HG03439 (cell line): ENCODE measurements around the gene TENT4A.
"Not testable (repeated sequence)": the region's sequence is repeated elsewhere in the genome, so short reads cannot be mapped to it uniquely, and the experiment has no call there.

Experiments
- ATAC-seq: cut with Tn5 transposase; IDR thresholded peaks from one replicate; pipeline ENCODE4 v1.9.1; 2021; ENCODE audit warnings: mild to moderate bottlenecking, moderate library complexity; ENCODE audit not compliant: unreplicated experiment

The TENT4A gene

DNA sequence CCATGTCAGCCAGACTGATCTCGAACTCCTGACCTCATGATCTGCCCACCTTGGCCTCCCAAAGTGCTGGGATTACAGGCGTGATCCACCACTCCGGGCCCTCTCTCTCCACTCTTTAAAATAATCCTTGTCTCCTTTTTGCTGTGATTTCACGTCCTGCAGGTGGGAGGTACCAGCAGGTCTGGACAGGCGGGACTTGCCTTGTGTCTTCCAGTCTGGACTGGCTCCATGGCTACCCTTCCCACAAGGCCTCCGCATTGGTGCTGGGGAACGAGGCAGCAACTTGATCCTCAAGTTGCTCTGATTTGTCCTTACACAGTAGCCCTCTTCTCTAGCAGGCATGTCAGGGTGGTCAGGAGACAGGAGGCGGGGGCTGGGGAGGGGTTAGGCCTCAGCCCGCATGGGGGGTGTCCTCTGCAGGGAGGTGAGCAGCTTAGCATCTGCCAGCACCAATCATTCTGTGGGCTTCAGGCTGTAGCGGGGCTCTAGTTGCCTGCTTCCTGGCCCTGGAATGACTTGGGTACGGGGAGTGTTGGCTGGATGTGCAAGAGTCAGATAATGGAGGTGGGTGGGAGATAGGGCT, 54.3 kb downstream of the TENT4A start:
- ATAC-seq, result no peak

DNA sequence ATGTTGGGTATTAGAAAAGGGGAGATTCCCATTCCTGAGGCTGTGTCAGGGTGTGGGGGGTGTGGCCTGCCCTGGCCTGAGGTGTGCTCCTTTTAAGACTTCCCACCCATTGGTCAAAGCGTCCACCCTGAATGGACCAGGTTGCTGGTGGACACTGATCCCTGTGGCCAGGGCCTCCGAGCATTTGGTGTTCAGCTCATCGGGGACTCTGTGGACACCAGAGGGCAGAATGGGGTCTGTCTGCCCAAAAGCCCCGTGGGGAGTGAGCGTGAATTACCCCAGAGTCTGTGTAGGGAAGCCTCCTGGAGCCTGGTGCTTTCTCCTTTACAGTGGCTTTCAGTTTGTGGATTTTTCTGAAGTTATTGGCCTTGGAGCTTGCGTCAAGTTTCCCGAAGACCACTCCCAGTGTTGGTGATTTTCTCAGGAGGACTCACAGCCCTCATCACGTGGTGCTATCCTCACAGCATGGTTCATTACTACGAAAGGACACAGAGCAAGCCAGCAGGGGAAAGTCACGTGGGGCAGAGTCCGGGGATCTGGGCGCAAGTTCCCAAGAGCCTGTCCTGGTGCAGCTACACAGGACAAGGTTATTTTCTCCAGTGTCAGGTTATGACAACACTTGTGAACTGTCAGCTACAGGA, 55.5 kb downstream of the TENT4A start:
- no peak for ATAC-seq

DNA sequence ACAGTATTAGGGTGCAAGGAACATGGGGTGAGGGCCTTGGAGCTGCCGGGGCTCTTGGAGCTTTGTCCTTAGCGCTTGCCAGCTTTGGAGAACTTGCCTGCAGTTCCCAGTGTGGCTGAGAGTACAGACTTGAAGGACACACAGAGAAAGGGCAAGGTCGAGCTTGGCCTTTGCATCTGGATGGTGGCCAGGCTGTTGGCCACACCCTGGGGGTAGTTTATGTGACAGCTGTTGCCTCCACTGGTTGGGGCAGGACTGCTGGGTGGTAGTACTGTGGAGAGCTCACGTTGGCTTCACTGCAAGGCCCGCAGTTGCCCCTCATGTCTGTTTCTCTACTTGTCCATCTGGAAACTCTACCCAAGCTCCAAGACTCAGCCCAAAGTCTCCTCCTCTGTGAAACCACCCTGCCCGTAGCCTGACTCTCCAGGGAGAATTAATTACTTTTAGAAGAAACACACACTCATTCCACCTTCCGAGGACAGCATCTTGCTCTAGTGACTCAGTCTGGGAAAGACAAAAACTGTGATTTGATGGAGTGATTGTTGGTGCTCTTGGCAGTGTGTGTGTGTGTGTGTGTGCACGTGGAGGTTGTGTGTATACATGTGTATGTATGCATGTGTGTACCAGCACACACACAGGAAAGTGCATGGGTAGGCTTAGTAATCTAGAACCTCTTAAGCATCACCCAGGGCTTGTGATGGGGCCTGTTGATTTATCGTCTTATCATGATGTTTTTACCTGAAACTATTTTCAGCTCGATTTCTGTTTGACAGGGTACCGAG, 57.8 kb downstream of the TENT4A start:
- ATAC-seq, result no peak

DNA sequence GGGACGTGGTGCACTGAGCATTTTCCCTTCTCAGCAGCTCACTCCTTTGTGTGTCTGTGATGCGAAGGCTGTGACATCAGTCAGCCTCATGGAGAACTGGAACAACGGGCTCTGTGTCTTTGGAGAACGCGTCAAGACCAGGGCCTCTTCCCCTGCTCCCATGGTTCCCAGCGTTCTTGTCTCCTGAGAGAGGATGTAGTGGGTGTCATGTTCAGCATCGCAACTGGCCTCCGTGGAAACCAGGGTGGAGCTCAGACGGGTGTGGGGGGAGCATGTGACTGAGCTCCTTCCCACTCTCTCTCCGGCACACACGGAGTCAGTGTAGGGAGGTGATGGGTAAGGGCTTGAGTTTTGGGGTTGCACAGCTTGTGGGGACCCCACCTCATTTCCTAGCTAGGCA, 59.7 kb downstream of the TENT4A start:
- no peak for ATAC-seq

DNA sequence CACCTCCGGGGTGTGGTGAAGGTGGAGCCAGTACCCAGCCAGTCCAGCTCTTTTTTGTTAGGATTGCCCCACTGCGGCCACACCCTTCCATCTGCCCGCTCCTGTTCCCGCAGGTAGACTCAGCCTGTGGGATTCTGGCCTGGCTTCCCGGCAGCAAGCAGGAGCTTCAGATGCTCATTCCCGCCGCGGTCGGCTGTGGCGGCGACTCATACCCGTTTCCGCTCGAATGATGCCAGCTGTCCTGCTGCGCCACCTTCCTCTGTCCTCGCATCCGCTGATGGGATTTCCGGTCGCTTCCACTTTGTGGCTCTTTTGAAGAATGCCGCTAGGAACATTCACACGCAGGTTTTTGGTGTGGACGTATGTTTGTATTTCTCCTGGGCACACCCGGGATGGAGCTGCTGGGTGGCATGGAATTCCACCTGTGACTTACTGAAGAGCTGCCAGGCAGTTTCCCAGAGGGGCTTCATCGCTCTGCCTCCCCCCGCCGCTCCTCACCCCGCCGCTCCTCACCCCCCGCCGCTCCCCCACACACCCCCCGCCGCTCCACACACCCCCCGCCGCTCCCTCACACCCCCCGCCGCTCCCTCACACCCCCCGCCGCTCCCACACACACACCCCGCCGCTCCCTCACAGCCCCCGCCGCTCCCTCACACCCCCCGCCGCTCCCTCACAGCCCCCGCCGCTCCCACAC, 60.3 kb downstream of the TENT4A start:
- ATAC-seq, result no peak

DNA sequence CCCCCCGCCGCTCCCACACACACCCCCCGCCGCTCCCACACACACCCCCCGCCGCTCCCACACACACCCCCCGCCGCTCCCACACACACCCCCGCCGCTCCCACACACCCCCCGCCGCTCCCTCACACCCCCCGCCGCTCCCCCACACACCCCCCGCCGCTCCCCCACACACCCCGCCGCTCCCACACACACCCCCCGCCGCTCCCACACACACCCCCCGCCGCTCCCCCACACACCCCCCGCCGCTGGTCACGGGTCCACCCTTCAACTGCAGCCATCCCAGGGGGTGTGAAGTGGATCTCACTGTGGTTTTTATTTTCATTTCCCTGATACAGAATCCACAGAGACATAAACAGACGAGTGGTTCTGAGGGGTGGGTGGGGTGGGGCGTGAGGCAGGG, 61.0 kb downstream of the TENT4A start:
- not testable (repeated sequence) for ATAC-seq

DNA sequence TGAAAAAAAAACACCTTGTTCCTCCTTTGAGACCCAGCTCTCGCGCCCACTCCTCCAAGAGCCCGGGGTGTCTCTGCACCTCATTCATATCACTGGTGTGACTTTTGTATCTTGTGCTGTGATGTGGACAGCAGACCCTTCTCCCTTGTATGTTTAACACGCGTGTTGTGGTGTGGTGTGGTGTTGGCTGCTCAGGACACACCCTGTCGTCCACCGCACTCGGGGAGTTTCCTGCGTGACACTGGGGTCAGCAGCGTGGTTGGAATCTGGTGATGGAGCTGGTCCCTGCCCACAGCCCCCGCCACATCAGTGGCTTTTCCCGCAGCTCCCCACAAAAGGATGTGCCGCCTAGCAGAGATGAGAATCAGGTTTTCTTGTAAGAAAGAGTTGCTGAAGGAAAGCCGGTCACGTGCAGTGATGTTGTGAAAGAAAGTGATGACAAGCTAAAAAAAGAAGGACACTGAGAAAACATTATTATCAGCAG, 61.5 kb downstream of the TENT4A start:
- ATAC-seq, result no peak

DNA sequence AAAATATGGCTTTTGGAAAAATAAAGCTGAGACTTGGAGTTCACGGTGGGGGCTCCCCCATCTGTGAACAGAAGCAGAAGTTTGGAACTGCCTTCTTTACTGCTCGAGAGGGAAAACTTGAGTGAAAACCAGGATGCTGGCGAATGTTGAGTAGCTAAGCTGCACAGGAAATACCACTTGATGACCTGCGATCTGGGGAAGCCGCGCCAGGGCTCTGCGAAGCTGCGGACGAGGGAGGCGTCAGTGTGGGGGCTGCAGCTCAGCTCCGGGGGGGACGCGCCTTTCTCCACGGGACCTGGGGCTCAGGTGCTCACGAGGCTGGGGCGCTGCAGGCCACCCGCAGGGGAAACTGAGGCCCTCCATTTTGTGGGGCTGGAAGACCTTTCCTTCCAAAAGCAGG, 62.3 kb downstream of the TENT4A start:
- ATAC-seq, result no peak

DNA sequence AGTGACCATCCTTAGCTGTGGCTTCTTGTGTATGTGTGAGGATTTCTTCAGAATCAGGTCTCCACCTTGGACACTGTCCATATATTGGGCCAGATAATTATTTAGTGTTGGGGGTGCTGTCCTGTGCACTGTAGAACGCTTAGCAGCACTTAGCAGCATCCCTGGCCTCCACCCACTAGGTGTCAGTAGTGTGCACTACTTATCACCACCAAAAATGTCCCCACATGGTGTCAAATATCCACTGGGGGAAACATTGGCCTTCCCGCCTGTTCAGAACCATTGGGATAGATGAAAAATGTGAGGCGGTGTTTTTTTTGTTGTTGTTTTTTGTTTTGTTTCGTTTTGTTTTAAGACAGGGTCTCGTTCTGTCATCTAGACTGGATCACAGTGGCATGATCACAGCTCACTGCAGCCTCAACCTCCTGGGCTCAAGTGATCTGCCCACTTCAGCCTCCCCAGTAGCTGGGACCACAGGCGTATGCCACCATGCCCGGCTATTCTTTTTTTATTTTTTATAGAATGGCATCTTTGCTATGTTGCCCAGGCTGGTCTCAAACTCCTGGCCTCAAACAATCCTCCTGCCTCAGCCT, 67.7 kb downstream of the TENT4A start:
- ATAC-seq, result no peak

DNA sequence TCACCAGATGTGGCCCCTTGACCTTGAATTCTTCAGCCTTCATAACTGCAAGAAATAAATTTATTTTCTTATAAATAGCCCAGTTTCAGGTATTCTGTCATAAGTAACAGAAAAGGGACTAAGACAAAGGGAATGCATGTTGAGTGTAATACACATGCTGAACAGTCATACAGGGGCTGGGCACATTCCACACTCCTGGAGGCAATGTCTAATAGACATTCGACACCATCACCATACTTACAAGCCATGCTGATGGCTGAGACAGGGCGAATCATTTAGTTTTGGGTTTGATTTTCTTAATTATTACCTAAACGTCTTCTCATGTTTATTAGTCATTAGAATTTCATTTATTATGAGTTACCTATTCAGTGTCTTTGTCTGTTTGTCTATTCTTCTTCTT, 68.5 kb downstream of the TENT4A start:
- no peak for ATAC-seq

DNA sequence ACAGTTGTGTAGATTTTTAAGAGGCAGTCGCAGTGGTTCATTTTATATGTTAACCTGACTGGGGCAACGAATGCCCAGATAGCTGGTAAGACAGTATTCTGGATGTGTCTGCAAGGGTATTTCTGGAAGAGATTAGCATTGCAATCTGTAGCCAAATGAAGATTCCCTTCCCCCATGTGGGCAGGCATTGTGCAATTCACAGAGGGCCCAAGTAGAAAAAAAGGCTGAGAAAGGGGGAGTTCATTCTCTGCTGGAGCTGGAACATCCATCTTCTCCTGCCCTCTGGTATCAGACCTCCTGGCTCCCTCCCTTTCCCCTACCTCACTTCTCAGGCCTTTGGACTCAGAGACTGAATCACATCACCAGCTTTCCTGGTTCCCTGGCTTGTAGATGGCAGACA, 70.6 kb downstream of the TENT4A start:
- no peak for ATAC-seq

DNA sequence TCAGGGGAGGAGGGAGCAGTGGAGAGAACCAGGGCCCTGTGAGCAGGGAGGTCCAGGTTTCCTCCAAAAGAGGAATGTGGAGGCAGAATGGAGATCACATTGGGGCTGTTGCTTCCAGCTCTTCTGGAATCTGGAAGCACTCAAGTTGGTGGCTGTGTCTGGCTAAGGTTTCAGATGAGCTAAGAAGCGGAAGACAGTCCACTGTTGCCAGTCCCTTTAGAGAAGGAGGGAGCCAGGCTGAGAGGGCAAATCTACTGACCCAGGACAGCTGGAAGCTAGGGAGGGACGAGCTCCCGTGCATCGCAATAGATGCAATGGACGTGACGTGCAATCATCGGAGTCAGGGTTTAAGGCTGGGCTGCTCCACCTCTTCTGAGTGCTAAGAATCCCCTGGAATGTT, 71.2 kb downstream of the TENT4A start:
- no peak for ATAC-seq

DNA sequence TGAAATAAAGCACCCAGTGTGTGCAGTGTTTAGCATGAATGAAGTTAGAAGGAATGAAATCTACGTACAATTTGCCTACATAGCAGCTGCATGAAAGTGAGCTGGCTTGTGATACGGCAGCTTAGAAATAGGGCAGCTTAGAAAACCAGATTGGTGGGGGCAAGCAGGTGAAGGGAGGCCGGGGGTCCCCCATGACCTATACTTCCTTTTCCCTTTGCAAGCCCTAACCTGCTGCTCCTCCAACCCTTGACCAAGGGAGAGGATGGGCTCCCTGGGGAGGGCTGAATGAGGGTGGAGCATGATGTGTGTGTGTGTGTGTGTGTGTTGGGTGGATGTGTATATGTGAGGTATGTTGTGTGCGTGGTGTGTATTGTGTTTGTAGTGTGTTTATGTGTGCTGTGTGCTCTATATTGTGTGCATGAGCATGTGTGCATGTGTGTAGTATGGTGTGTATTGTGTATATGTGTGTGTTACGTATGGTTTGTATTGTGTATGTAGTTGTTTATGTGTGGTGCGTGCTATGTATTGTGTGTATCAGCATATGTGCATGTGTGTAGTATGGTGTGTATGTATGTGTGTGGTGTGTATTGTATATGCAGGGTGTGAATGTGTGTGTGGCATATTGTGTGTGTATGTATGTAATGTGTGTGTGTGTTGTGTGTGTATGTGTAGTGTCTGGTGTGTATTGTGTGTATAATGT, 72.1 kb downstream of the TENT4A start:
- ATAC-seq, result no peak

DNA sequence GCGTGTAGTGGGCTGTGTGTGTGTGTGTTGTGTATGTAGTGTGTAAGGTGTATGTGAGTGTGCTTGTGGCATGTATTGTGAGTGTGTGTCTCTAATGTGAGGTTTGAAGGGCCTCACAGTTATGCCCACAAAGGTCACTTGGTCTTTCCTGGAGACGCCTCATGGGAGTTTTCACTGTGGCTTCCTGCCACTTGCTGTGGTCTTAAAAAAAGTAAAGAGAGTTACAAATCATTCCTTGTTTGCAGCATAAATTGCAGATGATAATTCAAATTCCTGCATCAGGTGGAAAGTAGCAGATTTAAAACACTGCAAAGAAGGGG, 72.6 kb downstream of the TENT4A start:
- ATAC-seq, result no peak

DNA sequence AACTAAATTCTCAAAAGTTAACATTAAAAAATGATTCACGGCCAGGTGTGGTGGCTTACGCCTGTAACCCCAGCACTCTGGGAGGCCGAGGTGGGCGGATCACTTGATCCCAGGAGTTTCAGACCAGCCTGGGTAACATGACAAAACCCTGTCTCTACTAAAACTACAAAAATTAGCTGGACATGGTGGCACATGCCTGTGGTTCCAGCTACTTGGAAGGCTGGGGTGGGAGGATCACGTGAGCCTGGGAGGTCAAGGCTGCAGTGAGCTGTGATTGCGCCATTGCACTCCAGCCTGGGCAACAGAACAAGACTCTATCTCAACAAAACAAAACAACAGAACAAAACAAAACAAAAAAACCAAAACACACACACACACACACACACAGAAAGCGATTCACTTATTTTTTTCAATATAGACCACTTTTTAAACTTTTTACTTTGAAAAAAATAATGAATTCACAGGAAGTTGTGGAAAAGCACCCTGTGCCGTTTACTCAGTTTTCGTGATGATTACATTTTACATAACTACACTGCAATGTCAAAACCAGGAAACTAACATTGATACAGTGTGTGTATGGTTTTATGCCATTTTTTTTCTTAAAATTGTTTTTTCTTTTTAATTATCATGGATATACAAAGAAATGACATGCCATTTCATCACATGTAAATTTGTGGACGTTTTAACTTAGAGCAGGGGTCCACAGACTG, 73.7 kb downstream of the TENT4A start:
- no peak for ATAC-seq

DNA sequence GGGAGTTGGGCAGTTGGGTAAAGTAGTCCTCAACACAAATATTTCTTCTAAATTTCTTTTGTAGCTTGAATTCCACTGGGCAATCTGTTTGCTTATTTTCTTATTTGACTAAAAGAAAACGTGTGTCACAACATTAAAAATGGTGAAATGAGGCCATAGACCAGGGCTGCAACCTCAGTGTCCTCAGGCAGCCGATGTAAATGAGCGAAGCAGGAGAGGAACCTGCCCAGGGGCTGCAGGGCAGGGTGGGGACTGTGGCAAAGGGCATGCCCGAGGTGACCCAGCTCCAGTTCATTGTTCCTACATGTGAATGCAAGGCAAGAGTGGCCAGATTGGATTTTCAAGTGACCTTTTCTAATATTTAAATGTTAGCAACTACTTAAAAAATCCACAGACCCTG, 74.7 kb downstream of the TENT4A start:
- ATAC-seq, result no peak

DNA sequence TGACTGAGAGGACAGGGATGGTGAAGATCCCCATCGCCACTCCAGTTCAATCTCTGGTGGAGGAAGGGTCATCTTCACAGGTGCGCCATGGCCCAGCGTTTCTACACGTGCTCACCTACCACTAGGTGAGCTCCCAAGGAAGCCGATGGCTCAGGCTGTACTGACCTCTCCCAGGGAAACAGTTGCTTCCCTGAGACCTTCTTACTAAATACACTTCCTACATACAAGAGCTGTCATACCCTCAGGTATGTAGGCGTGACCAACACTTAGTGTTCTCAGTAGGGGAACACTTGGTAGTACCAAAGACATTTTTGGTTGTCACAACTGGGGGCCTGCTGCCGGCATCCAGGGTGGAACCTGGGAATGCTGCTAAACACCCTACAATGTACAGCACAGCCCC, 75.2 kb downstream of the TENT4A start:
- ATAC-seq, result no peak

DNA sequence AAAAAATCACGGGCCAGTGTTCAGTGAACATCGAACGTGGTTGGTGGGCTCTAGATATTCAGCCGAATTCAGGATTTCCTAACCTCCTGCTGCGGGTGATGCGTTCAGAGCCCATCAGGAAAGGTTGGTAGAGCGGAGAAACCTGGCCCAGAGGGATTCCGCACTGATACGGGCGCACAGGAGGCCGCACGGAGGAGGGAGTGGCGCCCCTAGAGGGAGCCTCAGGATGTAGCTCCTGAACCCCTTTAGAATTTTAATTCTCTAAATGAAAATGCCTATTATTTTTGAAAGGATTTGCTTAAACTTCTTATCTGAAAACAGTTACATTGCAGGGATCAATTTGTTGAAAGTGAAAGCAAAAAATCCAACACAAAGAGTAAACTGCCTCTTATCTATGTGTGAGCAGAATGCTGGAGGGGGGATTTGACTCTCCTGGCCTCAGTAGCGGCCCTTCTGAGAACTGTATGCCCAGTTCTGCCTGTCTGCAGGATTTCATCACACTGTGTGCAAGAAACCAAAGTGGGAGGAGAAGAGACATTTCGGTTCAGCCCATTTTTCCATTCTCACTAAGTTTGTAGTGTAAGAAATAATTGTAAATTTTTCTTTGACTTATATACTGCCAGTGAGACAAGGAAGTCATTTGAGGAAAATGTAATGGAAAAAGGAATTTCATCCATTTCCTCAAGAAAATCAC, 75.9 kb downstream of the TENT4A start:
- ATAC-seq, result no peak

DNA sequence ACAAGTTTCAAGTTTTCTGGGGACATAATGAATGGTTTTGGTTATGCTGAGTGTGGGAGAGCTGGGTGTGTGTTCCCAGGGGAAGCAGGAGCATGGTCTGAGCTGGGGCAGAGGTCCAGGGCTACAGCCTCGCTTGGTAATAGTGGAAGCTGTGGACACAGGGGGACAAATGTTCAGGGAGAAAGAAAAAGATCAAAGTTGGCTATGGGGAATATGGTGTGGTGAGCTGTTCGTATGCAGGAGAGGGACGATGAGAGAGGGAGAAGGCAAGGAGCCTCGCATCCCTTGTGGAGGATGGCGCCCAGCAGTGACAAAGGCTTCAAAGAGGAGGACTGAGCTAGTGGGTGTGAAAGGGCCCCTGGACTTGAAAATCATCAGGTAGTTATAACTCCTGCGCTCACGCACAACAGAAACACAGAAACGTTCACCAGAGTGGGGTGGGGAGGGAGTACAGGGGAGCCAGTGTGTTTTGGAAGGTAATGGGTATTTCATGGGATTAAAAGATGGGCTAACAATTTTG, 77.2 kb downstream of the TENT4A start:
- no peak for ATAC-seq
